Measurements from ENCODE around the gene GNB3.

GNB3 gene

GRCh38 chr12:6817662-6818157 is 23.0 kb upstream of the GNB3 start:
- TF ChIP-seq, protein P1, sequence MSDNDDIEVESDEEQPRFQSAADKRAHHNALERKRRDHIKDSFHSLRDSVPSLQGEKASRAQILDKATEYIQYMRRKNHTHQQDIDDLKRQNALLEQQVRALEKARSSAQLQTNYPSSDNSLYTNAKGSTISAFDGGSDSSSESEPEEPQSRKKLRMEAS (IDR thresholded peaks at IDR 0.05; ENCODE audit: low read depth, low read length) = no peak
- TF ChIP-seq MYC (IDR thresholded peaks at IDR 0.05; ENCODE audit: low read depth, low read length) (no peak), POLR2A (IDR thresholded peaks at IDR 0.05; ENCODE audit: extremely low read depth, insufficient read length) (no peak)
- TF ChIP-seq, protein P2, sequence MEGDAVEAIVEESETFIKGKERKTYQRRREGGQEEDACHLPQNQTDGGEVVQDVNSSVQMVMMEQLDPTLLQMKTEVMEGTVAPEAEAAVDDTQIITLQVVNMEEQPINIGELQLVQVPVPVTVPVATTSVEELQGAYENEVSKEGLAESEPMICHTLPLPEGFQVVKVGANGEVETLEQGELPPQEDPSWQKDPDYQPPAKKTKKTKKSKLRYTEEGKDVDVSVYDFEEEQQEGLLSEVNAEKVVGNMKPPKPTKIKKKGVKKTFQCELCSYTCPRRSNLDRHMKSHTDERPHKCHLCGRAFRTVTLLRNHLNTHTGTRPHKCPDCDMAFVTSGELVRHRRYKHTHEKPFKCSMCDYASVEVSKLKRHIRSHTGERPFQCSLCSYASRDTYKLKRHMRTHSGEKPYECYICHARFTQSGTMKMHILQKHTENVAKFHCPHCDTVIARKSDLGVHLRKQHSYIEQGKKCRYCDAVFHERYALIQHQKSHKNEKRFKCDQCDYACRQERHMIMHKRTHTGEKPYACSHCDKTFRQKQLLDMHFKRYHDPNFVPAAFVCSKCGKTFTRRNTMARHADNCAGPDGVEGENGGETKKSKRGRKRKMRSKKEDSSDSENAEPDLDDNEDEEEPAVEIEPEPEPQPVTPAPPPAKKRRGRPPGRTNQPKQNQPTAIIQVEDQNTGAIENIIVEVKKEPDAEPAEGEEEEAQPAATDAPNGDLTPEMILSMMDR (IDR thresholded peaks at IDR 0.05; ENCODE audit: low read depth, low read length) = no peak
- no peak for DNase-seq (ENCODE audit: low read depth)
- no peak overlapping the region for H3K4me3 ChIP-seq (ENCODE audit: low read depth, low read length)

DNA sequence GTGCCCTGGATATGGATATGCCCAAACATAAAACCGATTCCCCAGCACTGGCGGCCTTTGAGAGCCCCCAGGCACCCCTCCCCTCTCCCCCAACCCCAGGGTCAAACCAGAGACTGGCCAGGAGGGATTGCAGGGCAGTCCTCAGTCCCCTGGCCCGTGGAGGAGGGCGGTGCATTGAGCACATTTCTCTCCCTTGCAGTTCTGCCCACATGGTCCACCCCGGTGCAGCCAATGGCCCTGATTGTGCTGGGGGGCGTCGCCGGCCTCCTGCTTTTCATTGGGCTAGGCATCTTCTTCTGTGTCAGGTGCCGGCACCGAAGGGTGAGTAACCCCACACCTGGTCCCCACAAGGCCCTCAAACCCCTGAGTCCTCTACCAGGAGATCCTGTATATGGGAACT is 22.5 kb upstream of the GNB3 start:
- TF ChIP-seq MYC (IDR thresholded peaks at IDR 0.05; ENCODE audit: low read depth, low read length) (no peak), POLR2A (IDR thresholded peaks at IDR 0.05; ENCODE audit: extremely low read depth, insufficient read length) (no peak)
- TF ChIP-seq, protein P2 (IDR thresholded peaks at IDR 0.05; ENCODE audit: low read depth, low read length) = no peak
- TF ChIP-seq, protein P1 (IDR thresholded peaks at IDR 0.05; ENCODE audit: low read depth, low read length) = no peak
- H3K4me3 ChIP-seq (ENCODE audit: low read depth, low read length) = no peak overlapping the region
- DNase-seq (ENCODE audit: low read depth) = no peak

GRCh38 chr12:6818645-6819044 is 22.1 kb upstream of the GNB3 start:
- H3K4me3 ChIP-seq (ENCODE audit: low read depth, low read length) = no peak overlapping the region
- no peak for DNase-seq (ENCODE audit: low read depth)
- TF ChIP-seq, protein P2 (IDR thresholded peaks at IDR 0.05; ENCODE audit: low read depth, low read length) = no peak
- TF ChIP-seq, protein P1 (IDR thresholded peaks at IDR 0.05; ENCODE audit: low read depth, low read length) = no peak
- TF ChIP-seq POLR2A (IDR thresholded peaks at IDR 0.05; ENCODE audit: extremely low read depth, insufficient read length) (no peak), MYC (IDR thresholded peaks at IDR 0.05; ENCODE audit: low read depth, low read length) (no peak)

DNA sequence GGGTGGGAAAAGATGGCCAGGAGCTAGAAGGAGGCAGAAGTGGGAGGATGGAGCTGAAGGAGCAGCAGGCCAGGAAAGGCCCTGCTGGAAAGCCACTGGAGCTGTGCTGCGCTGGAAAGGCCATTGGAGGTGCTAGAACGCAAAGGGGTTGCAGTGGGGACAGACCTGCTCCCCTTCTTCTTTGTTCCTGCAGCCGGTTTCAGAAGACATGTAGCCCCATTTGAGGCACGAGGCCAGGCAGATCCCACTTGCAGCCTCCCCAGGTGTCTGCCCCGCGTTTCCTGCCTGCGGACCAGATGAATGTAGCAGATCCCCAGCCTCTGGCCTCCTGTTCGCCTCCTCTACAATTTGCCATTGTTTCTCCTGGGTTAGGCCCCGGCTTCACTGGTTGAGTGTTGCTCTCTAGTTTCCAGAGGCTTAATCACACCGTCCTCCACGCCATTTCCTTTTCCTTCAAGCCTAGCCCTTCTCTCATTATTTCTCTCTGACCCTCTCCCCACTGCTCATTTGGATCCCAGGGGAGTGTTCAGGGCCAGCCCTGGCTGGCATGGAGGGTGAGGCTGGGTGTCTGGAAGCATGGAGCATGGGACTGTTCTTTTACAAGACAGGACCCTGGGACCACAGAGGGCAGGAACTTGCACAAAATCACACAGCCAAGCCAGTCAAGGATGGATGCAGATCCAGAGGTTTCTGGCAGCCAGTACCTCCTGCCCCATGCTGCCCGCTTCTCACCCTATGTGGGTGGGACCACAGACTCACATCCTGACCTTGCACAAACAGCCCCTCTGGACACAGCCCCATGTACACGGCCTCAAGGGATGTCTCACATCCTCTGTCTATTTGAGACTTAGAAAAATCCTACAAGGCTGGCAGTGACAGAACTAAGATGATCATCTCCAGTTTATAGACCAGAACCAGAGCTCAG is 21.4 kb upstream of the GNB3 start:
- TF ChIP-seq, protein P1 (IDR thresholded peaks at IDR 0.05; ENCODE audit: low read depth, low read length) = no peak
- no peak for TF ChIP-seq POLR2A (IDR thresholded peaks at IDR 0.05; ENCODE audit: extremely low read depth, insufficient read length)
- TF ChIP-seq, protein P2 (IDR thresholded peaks at IDR 0.05; ENCODE audit: low read depth, low read length) = no peak
- no peak for TF ChIP-seq MYC (IDR thresholded peaks at IDR 0.05; ENCODE audit: low read depth, low read length)
- no peak for DNase-seq (ENCODE audit: low read depth)
- no peak overlapping the region for H3K4me3 ChIP-seq (ENCODE audit: low read depth, low read length)

DNA sequence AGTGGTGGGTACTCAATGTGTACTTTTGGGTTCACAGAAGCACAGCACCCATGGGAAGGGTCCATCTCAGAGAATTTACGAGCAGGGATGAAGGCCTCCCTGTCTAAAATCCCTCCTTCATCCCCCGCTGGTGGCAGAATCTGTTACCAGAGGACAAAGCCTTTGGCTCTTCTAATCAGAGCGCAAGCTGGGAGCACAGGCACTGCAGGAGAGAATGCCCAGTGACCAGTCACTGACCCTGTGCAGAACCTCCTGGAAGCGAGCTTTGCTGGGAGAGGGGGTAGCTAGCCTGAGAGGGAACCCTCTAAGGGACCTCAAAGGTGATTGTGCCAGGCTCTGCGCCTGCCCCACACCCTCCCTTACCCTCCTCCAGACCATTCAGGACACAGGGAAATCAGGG is 20.6 kb upstream of the GNB3 start:
- no peak for DNase-seq (ENCODE audit: low read depth)
- no peak overlapping the region for H3K4me3 ChIP-seq (ENCODE audit: low read depth, low read length)
- TF ChIP-seq MYC (IDR thresholded peaks at IDR 0.05; ENCODE audit: low read depth, low read length) (no peak), POLR2A (IDR thresholded peaks at IDR 0.05; ENCODE audit: extremely low read depth, insufficient read length) (no peak)
- TF ChIP-seq, protein P2 (IDR thresholded peaks at IDR 0.05; ENCODE audit: low read depth, low read length) = no peak
